GM20000 (cell line): Measurements from ENCODE around the gene ELP5.

Experiments used
- DNase-seq: peaks from one replicate; pipeline ENCODE4 v3.0.0; 2012; ENCODE audit warnings: low spot score
- CTCF ChIP-seq: IDR thresholded peaks from 2 replicates; pipeline ENCODE4 v1.5.1; 2012; ENCODE audit warnings: mild to moderate bottlenecking, control low read depth; ENCODE audit errors: extremely low read depth, missing control alignments

The ELP5 gene

GRCh38 chr17:7224110-7224509 lies 27.9 kb upstream of the ELP5 start:
- no peak for TF ChIP-seq CTCF
- DNase-seq = no peak

GRCh38 chr17:7224661-7225111 lies 27.3 kb upstream of the ELP5 start:
- no peak for DNase-seq
- TF ChIP-seq CTCF = no peak

- no peak for DNase-seq
- no peak for TF ChIP-seq CTCF
Measured at GRCh38 chr17:7225711-7226331, 26.2 kb upstream of the ELP5 start.

GRCh38 chr17:7226721-7227710 lies 25.0 kb upstream of the ELP5 start:
- DNase-seq = no peak
- TF ChIP-seq CTCF = no peak

GRCh38 chr17:7228920-7229319 lies 23.1 kb upstream of the ELP5 start:
- DNase-seq = no peak

GRCh38 chr17:7229504-7229903 lies 22.5 kb upstream of the ELP5 start:
- DNase-seq = no peak
- TF ChIP-seq CTCF = no peak

More at GRCh38 chr17:7228920-7229319, 23.1 kb upstream of the ELP5 start:
- TF ChIP-seq CTCF = no peak

- DNase-seq = no peak
- TF ChIP-seq CTCF = no peak
Measured at GRCh38 chr17:7232114-7232513, 19.9 kb upstream of the ELP5 start.
